ENCODE measurements around the gene NEU3.
"Not testable (repeated sequence)": the region's sequence is repeated elsewhere in the genome, so short reads cannot be mapped to it uniquely, and the experiment has no call there.

NEU3 gene

DNA sequence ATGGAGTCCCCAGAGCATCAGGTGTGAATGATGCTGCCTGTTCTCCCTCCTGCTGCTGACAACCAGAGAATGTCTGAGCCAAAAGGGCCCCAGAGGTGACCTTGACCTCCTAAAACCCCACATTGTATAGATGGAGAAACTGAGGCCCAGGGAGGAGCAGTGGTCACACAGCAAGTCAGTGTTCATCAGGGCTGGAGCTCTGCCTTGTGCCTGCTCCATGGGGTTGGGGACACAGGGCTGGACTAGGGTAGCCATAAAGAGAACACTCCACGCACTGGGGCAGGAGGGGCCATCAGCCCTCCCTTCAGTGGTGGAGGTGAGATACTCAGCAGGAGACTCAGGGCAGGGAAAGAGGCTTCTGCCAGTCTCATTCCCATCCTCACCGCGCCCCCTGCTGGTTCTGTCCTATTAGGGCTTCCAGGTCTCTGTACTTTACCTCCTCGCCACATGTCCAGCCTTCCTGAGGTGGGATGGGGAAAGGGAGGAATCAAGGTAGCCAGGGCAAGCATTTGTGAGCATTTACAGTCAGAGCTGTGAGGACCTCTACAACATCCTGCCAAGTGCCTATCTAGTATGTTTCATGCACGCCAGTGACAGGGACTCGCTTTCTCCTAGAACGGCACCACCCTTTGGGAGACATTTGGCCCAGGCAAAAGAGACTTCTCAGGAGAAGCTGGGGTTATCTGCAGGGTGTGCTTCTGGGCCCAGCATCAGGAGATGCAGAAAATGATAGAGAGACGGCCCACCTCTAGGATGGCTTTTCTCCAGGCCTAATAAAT, 43.2 kb downstream of the NEU3 start:
- peak; percentile 4 for DNase-seq

DNA sequence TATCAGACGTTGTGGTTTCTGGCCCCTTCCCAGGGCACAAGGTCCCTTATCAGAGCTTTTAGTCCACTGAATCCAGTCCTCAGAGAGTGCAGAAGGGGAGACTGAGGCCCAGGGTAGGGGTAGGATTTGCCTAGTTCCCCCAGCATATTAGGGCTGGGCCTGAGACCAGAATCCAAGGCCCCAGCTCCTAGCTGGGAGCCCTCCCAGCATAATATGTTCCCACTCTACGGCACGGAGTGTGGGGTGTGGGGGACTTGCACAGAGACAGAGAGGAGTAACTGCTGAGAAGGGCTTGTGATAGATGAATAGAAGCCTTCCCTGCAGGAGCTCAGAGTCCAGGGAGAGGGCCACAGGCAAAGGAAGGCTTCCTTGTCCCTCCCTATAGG, 43.8 kb downstream of the NEU3 start:
- DNase-seq = no peak

GRCh38 chr11:75033916-75034315, 45.2 kb downstream of the NEU3 start:
- DNase-seq = no peak

GRCh38 chr11:75035256-75035655, 46.5 kb downstream of the NEU3 start:
- no peak for DNase-seq

DNA sequence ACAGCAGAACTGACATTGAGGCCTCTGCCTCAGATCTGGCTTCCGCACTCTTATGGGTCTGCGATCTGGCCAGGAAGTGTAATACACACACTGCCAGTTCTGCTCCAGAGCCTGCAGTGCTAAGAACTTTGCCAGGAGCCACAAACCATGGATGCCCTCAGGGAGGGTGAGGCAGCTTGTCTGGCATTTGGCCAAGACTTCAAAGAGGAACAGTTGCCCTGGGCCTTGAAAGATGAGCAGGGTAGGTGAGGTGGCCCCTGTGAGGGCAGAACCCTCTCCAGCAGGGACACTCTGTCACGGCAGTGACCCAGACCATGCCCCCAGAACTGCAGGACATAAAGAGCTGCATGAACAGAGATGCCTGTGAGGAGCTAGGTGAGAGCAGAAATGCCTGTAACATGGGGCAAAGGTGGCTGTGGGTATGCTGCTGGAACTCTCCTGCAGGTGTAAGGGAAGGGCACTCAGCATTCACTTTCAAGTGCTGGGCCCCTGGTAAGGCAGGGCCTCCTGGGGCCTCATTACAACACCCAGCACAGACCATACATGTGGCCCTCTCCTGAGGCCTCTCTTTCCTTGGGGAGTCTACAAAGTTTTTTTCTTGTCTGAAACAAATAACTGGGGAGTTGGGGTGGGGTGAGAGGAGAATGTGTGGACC, 47.3 kb downstream of the NEU3 start:
- no peak for DNase-seq

GRCh38 chr11:75040167-75040770, 51.5 kb downstream of the NEU3 start:
- DNase-seq = no peak

- no peak for DNase-seq
Observed at GRCh38 chr11:75041263-75041662, 52.5 kb downstream of the NEU3 start.

- not testable (repeated sequence) for DNase-seq
Observed at GRCh38 chr11:75041821-75042220, 53.1 kb downstream of the NEU3 start.

DNA sequence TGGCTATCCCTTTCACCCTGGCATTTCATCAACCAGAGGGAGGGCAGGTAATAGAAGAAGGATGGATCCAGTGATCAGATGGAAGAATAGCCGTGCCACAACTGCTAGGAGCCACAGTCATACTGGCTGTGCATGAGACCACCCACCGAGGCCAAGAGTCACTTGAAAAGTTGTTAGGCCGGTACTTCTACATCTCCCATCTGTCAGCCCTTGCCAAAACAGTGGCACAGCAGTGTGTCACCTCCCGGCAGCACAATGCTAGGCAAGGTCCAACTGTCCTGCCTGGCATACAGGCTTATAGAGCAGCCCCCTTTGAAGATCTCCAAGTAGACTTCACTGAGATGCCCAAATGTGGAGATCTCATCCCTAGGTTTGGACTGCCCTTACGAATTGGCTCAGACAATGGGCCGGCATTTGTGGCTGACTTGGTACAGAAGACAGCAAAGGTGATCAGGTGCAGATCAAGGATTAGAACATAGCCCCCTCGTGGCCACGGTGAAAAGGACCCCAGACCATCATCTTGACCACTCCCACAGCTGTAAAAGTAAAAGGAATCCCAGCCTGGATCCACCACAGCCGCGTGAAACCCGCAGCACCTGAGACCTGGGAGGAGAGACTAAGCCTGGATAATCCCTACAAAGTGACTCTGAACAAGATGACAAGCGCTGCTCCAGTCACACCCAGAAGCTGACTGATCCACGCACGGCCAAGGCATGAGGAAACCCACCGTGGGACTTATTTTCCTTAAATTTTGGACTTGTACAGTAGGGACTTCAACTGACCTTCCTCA, 55.8 kb downstream of the NEU3 start:
- not testable (repeated sequence) for DNase-seq

DNA sequence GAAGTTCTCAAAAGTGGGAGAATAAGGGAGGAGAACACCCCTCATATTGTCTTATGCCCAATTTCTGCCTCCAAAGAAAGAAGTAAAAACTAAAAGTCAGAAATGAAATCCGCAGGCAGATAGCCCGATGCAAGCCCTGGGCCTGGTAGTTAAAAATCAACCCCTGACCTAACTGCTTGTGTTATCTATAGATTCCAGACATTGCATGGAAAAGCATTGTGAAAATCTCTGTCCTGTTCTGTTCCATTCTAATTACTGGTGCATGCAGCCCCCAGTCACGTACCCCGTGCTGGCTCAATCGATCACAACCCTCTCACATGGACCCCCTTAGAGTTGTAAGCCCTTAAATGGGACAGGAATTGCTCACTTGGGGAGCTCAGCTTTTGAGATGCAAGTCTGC, 57.9 kb downstream of the NEU3 start:
- not testable (repeated sequence) for DNase-seq

- no peak for DNase-seq
Observed at GRCh38 chr11:75047191-75047590, 58.5 kb downstream of the NEU3 start.

DNA sequence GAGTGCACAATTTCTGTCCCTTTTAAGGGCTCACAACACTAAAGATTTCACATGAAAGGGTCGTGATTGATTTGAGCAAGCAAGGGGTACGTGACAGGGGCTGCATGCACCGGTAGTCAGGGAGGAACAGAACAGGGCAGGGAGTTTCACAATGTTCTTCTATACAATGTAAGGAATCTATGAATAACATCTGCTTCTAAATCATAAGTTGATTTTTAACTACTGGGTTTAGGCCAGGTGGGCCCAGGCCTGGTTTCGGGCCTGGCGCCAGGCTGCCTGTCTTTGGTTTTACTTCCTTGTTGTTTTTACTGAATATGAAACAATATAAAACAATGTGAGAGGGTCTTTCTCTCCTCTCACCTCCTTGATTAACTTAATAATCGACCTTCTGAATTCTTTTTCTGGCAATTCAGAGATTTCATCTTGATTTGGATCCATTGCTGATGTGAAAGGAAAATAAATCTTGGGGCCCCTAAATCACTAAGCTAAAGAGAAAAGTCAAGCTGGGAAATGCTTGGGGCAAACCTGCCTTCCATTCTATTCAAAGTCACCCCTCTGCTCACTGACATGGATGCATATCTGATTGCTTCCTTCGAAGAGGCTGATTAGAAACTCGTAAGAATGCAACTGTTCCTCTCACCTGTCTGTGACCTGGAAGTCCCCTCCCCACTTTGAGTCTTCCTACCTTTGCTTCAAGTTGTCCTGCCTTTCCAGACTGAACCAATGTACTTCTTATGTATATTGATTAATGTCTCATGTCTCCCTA, 61.0 kb downstream of the NEU3 start:
- DNase-seq = not testable (repeated sequence)

DNA sequence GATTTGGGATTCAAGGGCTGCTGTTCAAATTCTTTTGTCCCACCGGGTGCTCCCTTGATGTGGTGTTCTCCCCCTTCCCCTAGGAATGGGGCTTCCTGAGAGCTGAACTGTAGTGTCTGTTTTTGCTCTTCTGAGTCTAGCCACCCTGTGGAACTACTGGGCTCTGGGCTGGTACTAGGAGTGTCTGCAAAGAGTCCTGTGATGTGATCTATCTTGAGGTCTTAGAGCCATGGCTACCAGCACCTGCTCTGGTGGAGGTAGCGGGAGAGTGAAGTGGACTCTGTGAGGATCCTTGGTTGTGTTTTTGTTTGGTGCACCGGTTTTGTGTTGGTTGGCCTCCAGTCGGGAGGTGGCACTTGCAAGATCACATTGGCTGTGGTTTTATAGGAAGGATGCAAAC, 61.8 kb downstream of the NEU3 start:
- DNase-seq = no peak

DNA sequence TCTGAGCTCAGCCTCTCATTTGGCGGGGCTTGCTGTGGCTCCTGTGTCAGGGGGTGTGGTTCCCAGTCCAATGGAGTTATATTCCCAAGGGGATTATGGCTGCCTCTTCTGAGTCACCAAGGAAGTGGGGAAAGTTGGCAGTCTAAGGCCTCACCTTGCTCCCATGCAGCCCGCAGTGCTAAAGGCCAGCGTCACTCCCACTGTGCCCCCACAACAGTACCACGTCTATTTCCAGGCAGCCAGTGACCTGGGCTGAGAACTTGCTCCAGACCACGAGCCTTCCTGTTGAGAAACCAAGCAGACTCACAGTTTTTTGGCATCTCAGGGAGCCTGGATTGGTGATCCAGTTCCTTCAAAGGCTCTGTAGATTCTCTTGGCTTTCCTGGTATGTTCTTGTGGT, 62.3 kb downstream of the NEU3 start:
- no peak for DNase-seq

DNA sequence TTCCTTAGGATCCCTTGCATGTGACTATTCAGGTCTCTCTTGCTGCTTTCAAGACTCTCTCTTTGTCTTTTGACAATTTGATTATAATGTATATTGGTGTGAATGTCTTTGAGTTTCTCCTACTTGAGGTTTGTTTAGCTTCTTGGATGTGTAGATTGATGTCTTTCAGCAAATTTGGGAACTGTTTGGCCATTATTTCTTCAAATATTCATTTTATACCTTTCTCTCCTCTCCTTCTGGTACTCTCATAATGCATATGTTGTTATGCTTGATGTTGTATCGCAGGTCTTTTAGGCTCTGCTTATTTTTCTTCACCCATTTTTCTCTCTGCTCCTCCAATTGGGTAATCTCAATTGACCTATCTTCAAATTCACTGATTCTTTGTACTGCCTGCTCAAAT, 63.7 kb downstream of the NEU3 start:
- no peak for DNase-seq

- DNase-seq = no peak
Observed at GRCh38 chr11:75055511-75055910, 66.8 kb downstream of the NEU3 start.

DNA sequence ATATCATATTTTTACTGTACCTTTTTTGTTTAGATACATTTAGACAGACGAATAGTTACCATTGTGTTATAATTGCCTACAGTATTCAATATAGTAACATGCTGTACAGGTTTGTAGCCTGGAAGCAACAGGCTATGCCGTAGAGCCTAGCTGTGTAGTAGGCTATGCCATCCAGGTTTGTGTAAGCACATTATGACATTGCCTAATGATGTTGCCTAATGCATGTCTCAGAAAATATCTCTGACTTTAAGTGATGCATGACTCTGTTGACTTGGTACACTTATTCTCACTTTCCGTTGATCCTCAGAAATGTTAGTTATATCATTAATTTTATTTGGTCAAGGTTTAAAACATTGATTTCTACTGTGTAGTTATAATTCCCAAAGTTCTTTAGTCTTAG, 68.1 kb downstream of the NEU3 start:
- no peak for DNase-seq

- DNase-seq = no peak
Observed at GRCh38 chr11:75059299-75059698, 70.6 kb downstream of the NEU3 start.

DNA sequence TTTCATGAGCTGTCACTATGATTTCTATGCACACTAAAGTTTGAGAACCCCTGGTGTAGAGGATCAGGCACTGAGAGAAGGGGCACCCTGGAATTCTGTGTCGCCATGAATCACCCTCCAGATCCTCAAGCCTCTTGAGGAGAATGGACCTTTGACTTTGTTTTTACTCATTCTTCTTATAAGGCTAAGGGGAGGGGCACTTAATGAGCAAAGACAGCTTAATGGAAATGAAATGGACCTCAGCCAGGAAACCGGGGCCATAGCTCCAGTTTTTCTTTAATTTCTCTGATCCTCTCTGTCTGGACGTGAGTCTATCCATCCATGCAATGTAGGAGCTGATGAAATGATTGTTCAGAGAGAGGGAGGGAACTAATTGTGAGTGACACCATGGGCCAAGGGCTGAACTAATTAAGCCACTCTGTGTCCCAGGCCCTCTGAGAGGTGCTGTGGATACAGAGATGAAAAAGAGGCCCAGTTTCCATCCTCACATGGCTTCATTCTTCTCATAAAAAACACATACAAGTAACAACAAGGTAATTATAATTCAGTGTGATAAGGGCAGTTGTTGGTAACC, 75.1 kb downstream of the NEU3 start:
- no peak for DNase-seq

DNA sequence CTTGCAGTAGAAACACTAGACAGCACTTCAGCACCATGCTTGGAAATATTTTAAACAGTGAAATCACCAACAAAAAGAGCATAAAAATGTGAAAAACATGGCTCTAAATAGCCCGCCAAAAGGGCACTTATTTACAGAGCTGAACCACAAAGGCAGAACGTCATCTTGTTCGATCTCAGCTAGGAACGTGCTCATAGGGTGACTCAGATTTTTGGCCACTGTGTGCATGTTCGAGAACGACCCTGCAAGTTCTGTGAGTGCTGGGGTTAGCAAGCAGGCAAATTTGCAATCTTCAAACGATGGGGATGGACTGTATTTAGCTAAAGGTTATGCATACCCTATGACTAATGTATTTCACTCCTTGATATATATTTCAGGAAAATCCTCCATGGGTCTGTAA, 77.3 kb downstream of the NEU3 start:
- no peak for DNase-seq
